ENCODE results near the gene TNFRSF19.

TNFRSF19 gene

DNA sequence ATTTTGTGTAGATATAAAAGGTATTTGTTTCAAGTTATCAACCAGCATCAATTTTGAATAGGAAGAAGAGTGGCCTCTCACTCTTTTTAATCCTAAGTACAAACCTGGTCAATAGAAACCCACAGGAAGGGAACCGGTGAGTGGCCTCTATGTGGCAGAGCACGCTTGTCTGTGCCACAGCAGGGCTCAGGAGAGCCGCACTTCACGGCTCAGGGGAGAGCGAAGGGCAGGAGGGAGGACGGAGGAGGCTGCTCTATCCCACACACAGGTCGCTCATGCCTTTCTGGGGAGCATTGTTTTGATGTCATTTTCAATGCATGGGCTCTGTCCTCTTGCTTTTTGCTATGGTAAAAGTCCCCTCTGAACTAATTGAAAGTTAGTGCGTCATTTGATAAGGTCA, 57.2 kb downstream of the TNFRSF19 start:
- DNase-seq, result no peak

GRCh38 chr13:23628250-23628649, 58.0 kb downstream of the TNFRSF19 start:
- DNase-seq, result no peak

GRCh38 chr13:23628765-23629565, 58.8 kb downstream of the TNFRSF19 start:
- peak in 1 of 58 donors; percentile 5 for DNase-seq

- no peak for DNase-seq
Measured at GRCh38 chr13:23629566-23630272, 59.5 kb downstream of the TNFRSF19 start.

- DNase-seq, result no peak
Measured at GRCh38 chr13:23630349-23631093, 60.3 kb downstream of the TNFRSF19 start.

DNA sequence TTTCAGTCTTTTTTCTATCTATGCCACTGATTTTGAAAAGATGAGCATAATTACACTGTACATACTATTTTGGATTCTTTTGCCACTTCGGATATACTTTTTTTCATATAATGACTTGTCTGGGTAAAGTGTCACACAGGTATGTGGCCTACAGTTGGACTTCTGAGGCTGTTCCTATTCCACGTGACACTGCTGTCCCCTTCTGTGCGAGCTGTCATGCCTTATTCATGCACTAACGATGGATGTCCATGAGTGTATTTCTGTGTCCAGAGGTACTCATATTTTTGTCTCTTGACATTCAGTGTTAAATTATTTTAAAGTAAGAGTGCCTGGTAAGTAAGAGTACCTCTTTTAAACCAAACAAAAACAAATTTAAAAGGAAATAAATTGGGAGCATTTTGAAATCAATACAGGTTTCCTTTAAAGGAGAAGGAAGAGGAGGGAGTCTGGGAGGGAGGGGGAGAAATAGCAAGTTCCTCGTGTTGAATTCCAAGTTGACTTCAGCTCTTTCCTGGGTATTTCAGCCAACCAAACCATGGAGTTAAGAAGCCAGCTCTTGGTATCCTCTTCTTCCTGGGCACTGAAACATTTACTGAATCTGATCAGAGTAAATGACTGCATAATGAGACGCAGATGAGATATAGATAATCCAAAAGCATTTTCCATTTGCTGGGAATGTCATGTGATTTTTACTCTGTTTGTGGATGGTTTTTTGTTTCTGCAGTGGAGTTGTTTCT, 61.3 kb downstream of the TNFRSF19 start:
- DNase-seq, result no peak

DNA sequence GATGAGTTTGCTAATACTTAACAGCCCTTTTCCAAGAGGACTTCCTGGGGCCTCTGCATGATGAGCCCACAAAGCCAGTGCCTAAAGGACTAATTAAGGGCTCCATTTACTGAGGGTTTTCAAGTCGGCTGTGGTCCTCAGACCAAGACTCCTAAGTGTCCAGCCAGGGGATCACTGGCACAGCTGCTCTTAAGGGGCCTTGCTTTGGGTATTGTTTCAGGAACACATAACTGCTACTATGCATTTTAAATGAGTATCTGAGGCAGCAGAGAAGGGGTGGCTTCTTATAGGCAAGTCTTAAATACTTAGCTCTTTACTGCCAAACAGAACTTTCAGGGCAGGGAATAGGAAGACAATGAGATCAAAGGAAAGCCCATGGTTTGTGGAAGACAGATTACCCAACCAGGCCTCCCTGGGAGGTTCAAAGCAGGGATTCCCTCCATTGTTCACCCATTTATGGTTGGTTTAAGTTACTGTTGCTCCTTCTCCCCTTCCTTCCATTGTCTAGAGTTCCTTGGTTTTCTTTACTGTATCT, 61.9 kb downstream of the TNFRSF19 start:
- no peak for DNase-seq

- no peak for DNase-seq
Measured at GRCh38 chr13:23632741-23633140, 62.5 kb downstream of the TNFRSF19 start.

DNA sequence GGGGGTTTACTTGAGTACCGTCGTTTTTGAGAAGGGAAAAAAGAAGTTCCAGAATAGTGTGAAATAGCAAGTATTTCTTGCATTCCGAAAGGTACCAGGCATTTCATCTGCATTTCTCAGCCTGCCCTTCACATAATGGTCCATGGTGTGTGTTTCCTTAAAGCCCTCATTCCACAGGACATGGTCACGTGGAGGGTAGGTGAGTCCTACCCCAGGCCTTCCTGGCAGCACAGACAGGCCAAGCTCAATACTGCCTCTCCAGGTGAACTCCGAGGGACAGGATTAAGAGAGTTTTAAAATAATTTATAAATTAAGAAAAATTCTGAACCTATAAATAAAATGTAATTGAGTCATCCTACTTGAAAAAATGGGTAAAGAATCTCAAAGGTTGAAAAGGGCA, 64.7 kb downstream of the TNFRSF19 start:
- DNase-seq, result no peak

GRCh38 chr13:23636360-23636759, 66.1 kb downstream of the TNFRSF19 start:
- no peak for DNase-seq

DNA sequence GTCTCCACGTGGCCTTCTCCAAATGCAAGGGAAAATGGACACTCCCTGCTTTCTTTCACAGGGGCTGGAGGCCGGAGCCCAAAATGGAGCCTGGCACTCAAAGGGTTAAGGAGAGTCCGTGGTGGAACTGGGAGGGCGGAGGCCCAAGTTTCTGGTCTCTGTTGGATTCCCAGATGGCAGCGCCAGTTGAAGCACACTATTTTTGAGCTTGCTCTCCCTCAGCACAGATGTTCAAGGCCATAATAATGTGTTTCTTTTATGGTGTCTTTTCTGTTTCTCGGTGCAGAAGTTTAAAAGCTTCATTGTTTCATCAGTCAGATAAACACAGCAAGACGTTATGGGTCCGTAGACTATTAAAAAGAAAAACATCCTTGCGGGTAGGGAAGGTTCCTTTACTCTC, 67.6 kb downstream of the TNFRSF19 start:
- DNase-seq, result peak in 2 of 58 donors; percentile 29 to 31

DNA sequence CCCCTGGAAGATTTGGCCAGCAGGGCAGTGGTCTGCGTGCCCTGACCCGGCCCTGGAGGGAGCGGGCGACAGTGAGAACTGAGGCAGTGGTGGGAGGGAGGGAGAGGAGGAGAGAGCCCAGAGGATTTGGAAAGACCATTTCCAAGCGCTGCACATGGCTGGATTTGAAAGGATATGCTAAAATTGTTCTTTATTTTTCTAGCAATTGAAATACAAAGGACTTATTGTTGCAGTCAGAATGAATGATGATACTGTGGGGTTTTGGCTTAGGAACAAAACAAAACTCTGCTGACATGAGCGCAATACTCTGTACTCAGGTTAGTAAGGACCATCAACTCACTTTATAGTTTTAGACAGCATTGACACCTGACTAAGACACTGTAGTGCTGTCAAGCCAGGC, 69.5 kb downstream of the TNFRSF19 start:
- DNase-seq, result peak in 6 of 58 donors; percentile 15 to 56 (median 38)

- DNase-seq, result no peak
Measured at GRCh38 chr13:23642110-23642509, 71.9 kb downstream of the TNFRSF19 start.

DNA sequence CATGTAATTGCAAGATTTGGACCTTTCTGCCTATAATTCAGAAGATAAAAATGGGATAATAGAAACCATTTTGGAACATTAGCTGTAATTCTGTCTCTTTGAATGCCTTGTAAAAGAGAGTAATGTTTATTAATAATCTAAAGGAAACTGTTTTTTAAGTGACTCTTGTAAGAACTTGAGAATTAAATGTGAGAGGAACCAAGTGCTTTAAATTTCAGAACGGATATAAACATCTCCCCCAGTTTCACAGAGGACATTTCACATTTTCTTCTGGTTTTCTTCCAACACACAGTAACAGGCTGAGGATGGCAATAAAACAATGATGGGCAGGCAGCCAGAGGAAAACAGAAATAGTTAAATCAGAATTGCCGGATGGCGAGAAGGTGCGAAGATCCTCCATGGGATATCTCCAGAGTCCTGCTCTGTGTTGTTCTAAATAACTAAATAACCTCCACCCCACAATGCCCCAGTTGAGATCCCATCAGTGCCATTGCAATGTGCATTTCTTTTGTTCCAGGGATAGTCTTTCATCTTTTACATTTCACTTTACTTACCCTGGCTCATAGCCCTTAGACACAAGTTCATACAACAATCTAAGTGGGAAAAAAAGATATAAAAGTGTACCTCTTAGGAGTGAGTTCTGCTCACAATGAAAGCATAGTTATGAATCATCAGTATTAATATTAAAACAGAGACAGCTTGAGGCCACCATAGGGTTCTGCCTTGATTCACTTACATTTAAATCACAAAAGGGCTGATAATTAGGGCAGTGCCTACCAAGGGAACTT, 73.3 kb downstream of the TNFRSF19 start:
- DNase-seq, result no peak

- no peak for DNase-seq
Measured at GRCh38 chr13:23644126-23644419, 73.9 kb downstream of the TNFRSF19 start.

DNA sequence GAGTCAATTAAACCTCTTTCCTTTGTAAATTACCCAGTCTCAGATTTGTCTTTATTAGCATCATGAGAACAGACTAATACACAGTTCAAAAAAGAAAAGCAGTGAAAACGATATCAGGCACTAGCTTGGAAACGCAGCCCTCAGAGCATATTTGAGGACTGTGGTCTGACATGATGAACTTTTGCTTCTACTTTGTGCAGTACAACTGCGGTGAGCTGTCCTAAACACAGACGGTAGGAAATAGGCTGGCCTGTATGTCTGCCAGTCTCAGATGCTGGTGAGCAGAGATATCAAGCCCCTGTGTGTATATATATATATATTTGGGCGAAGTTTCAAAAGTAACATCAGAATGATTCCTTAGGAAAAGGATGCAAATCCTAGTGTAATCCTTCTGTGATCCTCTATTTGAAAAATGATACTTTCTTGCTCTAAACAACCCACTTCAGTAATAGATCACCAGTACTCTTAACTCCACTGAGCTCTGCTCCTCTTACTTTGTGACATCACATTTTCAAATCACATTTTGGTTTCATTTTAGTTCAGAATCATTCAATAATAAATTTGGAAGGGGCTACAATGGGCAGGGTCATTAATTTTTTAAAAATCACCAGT, 74.4 kb downstream of the TNFRSF19 start:
- no peak for DNase-seq

DNA sequence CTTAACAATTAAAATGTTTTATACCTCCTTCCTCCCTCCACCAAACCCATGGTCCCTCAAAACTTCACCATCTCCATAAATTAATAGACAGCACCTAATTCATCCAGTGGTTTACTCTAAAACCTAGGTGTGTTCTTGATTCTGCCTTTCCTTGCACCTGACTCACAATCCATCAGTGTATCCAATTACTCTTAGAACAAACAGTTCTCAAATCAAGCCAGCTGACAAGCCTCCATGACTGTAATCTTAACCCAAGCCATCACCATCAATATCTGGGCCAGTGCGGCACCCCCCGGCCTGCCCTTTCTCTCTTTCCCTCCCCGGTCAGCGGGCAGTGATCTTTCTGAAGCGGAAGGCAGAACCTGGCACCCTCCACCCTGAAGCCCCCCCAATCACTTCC, 75.6 kb downstream of the TNFRSF19 start:
- DNase-seq, result no peak

DNA sequence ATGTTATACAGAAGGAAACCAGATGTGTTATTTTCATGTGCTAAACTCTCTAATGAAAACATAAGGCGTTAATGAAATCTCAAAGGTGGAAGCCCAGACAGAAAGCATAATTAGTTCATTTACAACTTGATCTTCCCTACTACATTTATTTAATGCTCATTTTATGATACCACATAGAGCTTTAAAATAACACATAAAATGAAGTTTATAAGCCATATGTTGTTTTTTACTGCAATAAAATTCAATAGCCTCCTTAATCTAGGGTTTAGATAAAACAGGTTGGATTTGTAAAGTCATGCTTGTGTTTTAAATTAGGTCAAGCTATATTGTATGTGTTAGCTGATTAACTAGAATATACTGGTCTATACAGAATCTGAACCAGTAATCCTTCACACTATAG, 81.2 kb downstream of the TNFRSF19 start:
- DNase-seq, result no peak

GRCh38 chr13:23651887-23652286, 81.7 kb downstream of the TNFRSF19 start:
- no peak for DNase-seq

All from anterior cingulate cortex (tissue), 58 donors.